Lung (tissue), 12 donors: ENCODE results near the gene ADAMTSL1. TPM values are rescaled to one million over a fixed set of nuclear protein-coding genes. Genes with fewer than 3 reads are reported as not detected.

ENCODE experiments used
- ATAC-seq: fragments of 200-7000 bp; cut with Tn5 transposase; one replicate; pipeline ENCODE4 v1.9.1; 2020; ENCODE audit warnings: moderate number of reproducible peaks; ENCODE audit not compliant: insufficient read depth, low FRiP score
- DNase-seq, 3 donors: peaks; one replicate each; pipeline ENCODE4 v3.0.0-alpha.2; 2013 to 2017
- H3K27ac ChIP-seq, 2 donors: one replicate each; pipeline ENCODE4 v1.5.1; 2013; ENCODE audit warnings: mild to moderate bottlenecking in 2 of 2, moderate library complexity in 2 of 2, control low read depth in 1 of 2, inconsistent platforms in 1 of 2, low read depth in 1 of 2, low read length in 1 of 2
- H3K27me3 ChIP-seq, 3 donors: one replicate each; pipeline ENCODE4 v1.5.1; 2013; ENCODE audit warnings: low read length in 2 of 3; ENCODE audit not compliant: control insufficient read depth in 3 of 3, insufficient read depth in 3 of 3
- H3K36me3 ChIP-seq, 4 donors: one replicate each; pipeline ENCODE4 v1.5.1; 2013; ENCODE audit warnings: low read length in 4 of 4, mild to moderate bottlenecking in 1 of 4, moderate library complexity in 1 of 4; ENCODE audit not compliant: control insufficient read depth in 4 of 4, insufficient read depth in 4 of 4
- H3K4me1 ChIP-seq, 5 donors: one replicate each; pipeline ENCODE4 v1.5.1; 2013; ENCODE audit warnings: low read length in 5 of 5, mild to moderate bottlenecking in 2 of 5, moderate library complexity in 1 of 5; ENCODE audit not compliant: control insufficient read depth in 5 of 5, insufficient read depth in 5 of 5
- H3K4me3 ChIP-seq: one replicate; pipeline ENCODE4 v1.5.1; 2013; ENCODE audit warnings: mild to moderate bottlenecking, control low read depth, moderate library complexity
- H3K9ac ChIP-seq, 2 donors: one replicate each; pipeline ENCODE4 v1.5.1; 2013; ENCODE audit warnings: low read length in 2 of 2, control low read depth in 1 of 2; ENCODE audit not compliant: insufficient read depth in 1 of 2
- H3K9me3 ChIP-seq, 4 donors: one replicate each; pipeline ENCODE4 v1.5.1; 2013; ENCODE audit warnings: low read length in 3 of 4, mild to moderate bottlenecking in 1 of 4, moderate library complexity in 1 of 4; ENCODE audit not compliant: control insufficient read depth in 4 of 4, insufficient read depth in 3 of 4
- CTCF ChIP-seq: IDR thresholded peaks from 2 replicates; pipeline ENCODE4 v1.5.1; 2012; ENCODE audit warnings: mild to moderate bottlenecking; ENCODE audit errors: control extremely low read depth, extremely low read depth
- WGBS, 2 donors: extraction: QIAGEN DNeasy Blood & Tissue Kit; methylation state at CpG; one replicate each; pipeline ENCODE4 v1.1.7; 2013; 5-methylcytosine and 5-hydroxymethylcytosine counted together
- polyA plus RNA-seq, 2 donors: library from polyadenylated mRNA; stranded (reverse); fragments of 200-250 nt; gene quantifications; one replicate each; pipeline ENCODE4 v1.2.1, GENCODE V29; 2013
- total RNA-seq, 2 donors: library from RNA; depleted of rRNA in 1 of 2; stranded (reverse); fragments of >200 nt in 1 of 2; gene quantifications; one replicate each; pipeline ENCODE4 v1.2.1, GENCODE V29; 2014 to 2021
- donor health status: control.
- donor health status: control.
- donor health status: Bipolar disorder and iron deficiency.
- donor health status: healthy.
- donor health status: DM: yes; HTN: yes; CAD: no.

Gene ADAMTSL1
- total and polyA plus RNA-seq, 4 donors: 0.25 to 36.2 (median 1.4) TPM

- ATAC-seq: no peak
- peak in 2 of 3 donors; percentile 47 to 57 for DNase-seq
- no peak overlapping the region for H3K27ac ChIP-seq
- no peak for TF ChIP-seq CTCF
- 81 to 90% methylated on average over 5 of the region's 5 CpGs for WGBS, 2 donors
- H3K9ac ChIP-seq: no peak overlapping the region
- no peaks in the 10 kb centered on the region for H3K4me1 ChIP-seq
- peaks cover 0 to 1% (median 0%) of the 10 kb centered on the region in 4 donors for H3K9me3 ChIP-seq
- no peaks in the 10 kb centered on the region for H3K27me3 ChIP-seq
- no peak overlapping the region for H3K4me3 ChIP-seq
- H3K36me3 ChIP-seq: no peaks in the 10 kb centered on the region
Measured at GRCh38 chr9:18795947-18796671, 322.2 kb downstream of the ADAMTSL1 start.

- Histone ChIP-seq H3K27me3 (no peaks in the 10 kb centered on the region), H3K9ac (no peak overlapping the region), H3K27ac (no peak overlapping the region), H3K9me3 (peaks cover 0 to 1% (median 0%) of the 10 kb centered on the region in 4 donors), H3K4me1 (no peaks in the 10 kb centered on the region), H3K36me3 (no peaks in the 10 kb centered on the region), H3K4me3 (no peak overlapping the region)
- no peak for DNase-seq
- ATAC-seq: no peak
- WGBS, 2 donors: 90 to 98% methylated on average over 3 of the region's 3 CpGs
- no peak for TF ChIP-seq CTCF
Measured at GRCh38 chr9:18796696-18797270, 322.8 kb downstream of the ADAMTSL1 start.

GRCh38 chr9:18798106-18798505 is 324.2 kb downstream of the ADAMTSL1 start:
- DNase-seq (no peak), ATAC-seq (no peak)
- no peak overlapping the region for H3K27ac ChIP-seq
- no peak for TF ChIP-seq CTCF
- no peak overlapping the region for H3K9ac ChIP-seq
- H3K27me3 ChIP-seq: no peaks in the 10 kb centered on the region
- no peaks in the 10 kb centered on the region for H3K36me3 ChIP-seq
- H3K9me3 ChIP-seq: peaks cover 0 to 1% (median 0%) of the 10 kb centered on the region in 4 donors
- no peak overlapping the region for H3K4me3 ChIP-seq
- 72 to 76% methylated on average over 1 of the region's 1 CpG for WGBS, 2 donors
- H3K4me1 ChIP-seq: no peaks in the 10 kb centered on the region
